A549 (cell line): ENCODE results near the gene AMZ1. TPM values are rescaled to one million over a fixed set of nuclear protein-coding genes. Genes with fewer than 3 reads are reported as not detected.

Experiments
- ATAC-seq, 2 experiments: fragments of 200-7000 bp in 1 of 2; fragments of >200 bp in 1 of 2; cut with Nextera tagmentation in 1 of 2; cut with Tn5 transposase in 1 of 2; 3 replicates each; pipeline versions ENCODE4 v1.8.0 to v1.9.1; 2018 to 2020; ENCODE audit warnings: mild to moderate bottlenecking in 1 of 2, moderate library complexity in 1 of 2
- CTCF ChIA-PET: fragments of 300-600 bp; sonication (Branson Sonifier 250); formaldehyde crosslinking; extraction: SDS; loops from one replicate; lab custom pipeline; 2021; ENCODE audit warnings: antibody characterized with exemption, inconsistent platforms; lab: Yijun Ruan, JAX
- POLR2A ChIA-PET: fragments of 350-600 bp; formaldehyde crosslinking; extraction: SDS; loops from one replicate; lab custom pipeline; 2021; ENCODE audit warnings: antibody characterized with exemption, inconsistent platforms; lab: Yijun Ruan, JAX
- DNase-seq, 2 experiments: peaks; one replicate each; pipeline versions ENCODE4 v3.0.0 to v3.0.0-alpha.2; 2011 to 2016; ENCODE audit warnings: low read depth in 1 of 2, low spot score in 1 of 2
- FAIRE-seq: peaks from 2 replicates; lab custom pipeline; 2011; peaks lifted over from hg19 to GRCh38; lab: Jason Lieb, UNC
- H3K27ac ChIP-seq, 2 experiments: fragments of >200 bp; sonication (Bioruptor Twin); formaldehyde crosslinking; 3 replicates each; pipeline ENCODE4 v1.5.1; 2016 to 2017
- H3K4me1 ChIP-seq: fragments of >200 bp; sonication (Bioruptor Twin); formaldehyde crosslinking; 3 replicates; pipeline ENCODE4 v1.6.1; 2016
- H3K4me2 ChIP-seq: fragments of >200 bp; sonication (Bioruptor Twin); formaldehyde crosslinking; 3 replicates; pipeline ENCODE4 v1.6.1; 2016
- H3K4me3 ChIP-seq: fragments of >200 bp; sonication (Bioruptor Twin); formaldehyde crosslinking; 3 replicates; pipeline ENCODE4 v1.5.1; 2016
- H3K9me3 ChIP-seq: fragments of >200 bp; sonication (Bioruptor Twin); formaldehyde crosslinking; 3 replicates; pipeline ENCODE4 v1.6.1; 2016
- ATOH8 ChIP-seq: fragments of 250-450 bp; sonication (Bioruptor Pico); IDR thresholded peaks from 2 replicates; pipeline ENCODE4 v1.5.0; 2020; ENCODE audit warnings: low read depth, mild to moderate bottlenecking, moderate library complexity
- CBX2 ChIP-seq: fragments of 200-600 bp; sonication (generic); IDR thresholded peaks from 2 replicates; pipeline ENCODE4 v1.6.1; 2016; ENCODE audit warnings: low read depth, mild to moderate bottlenecking, borderline replicate concordance
- CBX8 ChIP-seq: fragments of 200-600 bp; sonication (generic); IDR thresholded peaks from 2 replicates; pipeline ENCODE4 v1.6.1; 2016
- CEBPB ChIP-seq, 2 experiments: fragments of >200 bp in 1 of 2; sonication (Bioruptor Twin) in 1 of 2; formaldehyde crosslinking in 1 of 2; IDR thresholded peaks; 2 replicates each; pipeline ENCODE4 v1.6.1; 2012 to 2016
- CHD4 ChIP-seq: fragments of 200-600 bp; sonication (generic); IDR thresholded peaks from 2 replicates; pipeline ENCODE4 v1.6.1; 2016; ENCODE audit warnings: antibody characterized with exemption, mild to moderate bottlenecking, borderline replicate concordance
- CTCF ChIP-seq: fragments of >200 bp; sonication (Bioruptor Twin); formaldehyde crosslinking; IDR thresholded peaks from 3 replicates; pipeline ENCODE4 v1.5.1; 2016
- EHMT2 ChIP-seq: fragments of 200-600 bp; sonication (generic); IDR thresholded peaks from 2 replicates; pipeline ENCODE4 v1.6.1; 2016; ENCODE audit warnings: antibody characterized with exemption, low read depth, mild to moderate bottlenecking, moderate library complexity
- EP300 ChIP-seq, 2 experiments: fragments of >200 bp; sonication (Bioruptor Twin); formaldehyde crosslinking; IDR thresholded peaks; 2 replicates in 1 of 2; 3 replicates in 1 of 2; pipeline ENCODE4 v1.6.1; 2016 to 2017
- FOSL2 ChIP-seq, 2 experiments: fragments of 450-650 bp in 1 of 2; fragments of >200 bp in 1 of 2; sonication (Bioruptor Twin) in 1 of 2; formaldehyde crosslinking; IDR thresholded peaks; 2 replicates each; pipeline versions ENCODE4 v1.5.0 to v1.6.1; 2016 to 2020; ENCODE audit warnings: mild to moderate bottlenecking in 1 of 2, moderate library complexity in 1 of 2
- FOXS1 ChIP-seq: fragments of 250-450 bp; sonication (Bioruptor Pico); IDR thresholded peaks from 2 replicates; pipeline ENCODE4 v1.5.0; 2020; ENCODE audit warnings: mild to moderate bottlenecking, moderate library complexity
- GATA3 ChIP-seq: IDR thresholded peaks from 2 replicates; pipeline ENCODE4 v1.6.1; 2012; ENCODE audit warnings: borderline replicate concordance
- HEYL ChIP-seq: fragments of 250-450 bp; sonication (Bioruptor Pico); IDR thresholded peaks from 2 replicates; pipeline ENCODE4 v1.8.0; 2021; ENCODE audit warnings: mild to moderate bottlenecking, moderate library complexity
- HMGXB4 ChIP-seq: fragments of 250-450 bp; sonication (Bioruptor Pico); IDR thresholded peaks from 2 replicates; pipeline ENCODE4 v1.5.0; 2021; ENCODE audit warnings: mild to moderate bottlenecking, moderate library complexity, borderline replicate concordance
- JUNB ChIP-seq: fragments of >200 bp; sonication (Bioruptor Twin); formaldehyde crosslinking; IDR thresholded peaks from 2 replicates; pipeline ENCODE4 v1.6.1; 2016
- MYC ChIP-seq: IDR thresholded peaks from 2 replicates; pipeline ENCODE4 v1.6.1; 2012; ENCODE audit warnings: mild to moderate bottlenecking, inconsistent platforms, low read length, improper control_type of control experiment, borderline replicate concordance
- NPAS2 ChIP-seq: fragments of 250-450 bp; sonication (Bioruptor Pico); IDR thresholded peaks from 2 replicates; pipeline ENCODE4 v1.8.0; 2022; ENCODE audit warnings: mild to moderate bottlenecking, moderate library complexity, borderline replicate concordance
- NR3C1 ChIP-seq: fragments of >200 bp; sonication (Bioruptor Twin); formaldehyde crosslinking; IDR thresholded peaks from 3 replicates; pipeline ENCODE4 v1.6.1; 2017
- POLR2A ChIP-seq: IDR thresholded peaks from 2 replicates; pipeline ENCODE4 v1.6.1; 2012; ENCODE audit warnings: mild to moderate bottlenecking, low read length
- POLR2AphosphoS2 ChIP-seq: conservative IDR thresholded peaks from 2 replicates; pipeline ENCODE4 v1.6.1; 2012; ENCODE audit warnings: low read length, improper control_type of control experiment, inconsistent platforms
- RARB ChIP-seq: fragments of 250-450 bp; sonication (Bioruptor Pico); IDR thresholded peaks from 2 replicates; pipeline ENCODE4 v1.8.0; 2021; ENCODE audit warnings: mild to moderate bottlenecking, moderate library complexity
- REST ChIP-seq: fragments of 200-600 bp; sonication (generic); IDR thresholded peaks from 2 replicates; pipeline ENCODE4 v1.6.1; 2016; ENCODE audit warnings: antibody characterized with exemption, mild to moderate bottlenecking, moderate library complexity
- RFX5 ChIP-seq: fragments of 450-650 bp; IDR thresholded peaks from 2 replicates; pipeline ENCODE4 v1.7.1; 2014; ENCODE audit warnings: antibody characterized with exemption, mild to moderate bottlenecking, moderate library complexity
- RNF2 ChIP-seq: fragments of 200-600 bp; sonication (generic); IDR thresholded peaks from 2 replicates; pipeline ENCODE4 v1.6.1; 2016; ENCODE audit warnings: low read depth, mild to moderate bottlenecking, antibody characterized with exemption, moderate library complexity, borderline replicate concordance
- SMC3 ChIP-seq: fragments of >200 bp; sonication (Bioruptor Twin); formaldehyde crosslinking; IDR thresholded peaks from 3 replicates; pipeline ENCODE4 v1.6.1; 2018; ENCODE audit warnings: inconsistent platforms
- TFCP2L1 ChIP-seq: fragments of 250-450 bp; sonication (Bioruptor Pico); IDR thresholded peaks from 2 replicates; pipeline ENCODE4 v1.5.0; 2021; ENCODE audit warnings: mild to moderate bottlenecking
- USF2 ChIP-seq: fragments of 450-650 bp; IDR thresholded peaks from 2 replicates; pipeline ENCODE4 v1.6.1; 2014; ENCODE audit warnings: antibody characterized with exemption
- ZC3H11A ChIP-seq: fragments of 450-650 bp; IDR thresholded peaks from 2 replicates; pipeline ENCODE4 v1.6.1; 2014; ENCODE audit warnings: antibody characterized with exemption, mild to moderate bottlenecking
- WGBS: methylation state at CpG from one replicate; pipeline ENCODE4 v1.1.6; 2017; ENCODE audit errors: missing lambda C conversion rate; 5-methylcytosine and 5-hydroxymethylcytosine counted together
- polyA plus RNA-seq, 4 experiments: library from polyadenylated mRNA; depleted of rRNA in 3 of 4; stranded (reverse); fragments of >200 nt; fragmentation: RNase III in 1 of 4; extraction: RNeasy Plus Mini Kit Qiagen cat#74134 plus additional on column Dnase treatment in 1 of 4; gene quantifications; 2 replicates in 3 of 4; 3 replicates in 1 of 4; pipeline ENCODE4 v1.2.3, GENCODE V29; 2011 to 2017

The AMZ1 gene
- polyA plus RNA-seq, 2 of the 4 experiments (the other 2 are of a cell fraction), result 0.01 TPM; not detected in 1

GRCh38 chr7:2737771-2738540, 50.0 kb downstream of the AMZ1 start:
- 86% methylated on average over 18 of the region's 18 CpGs for WGBS
- FAIRE-seq (no peak), DNase-seq (no peak), ATAC-seq (no peak)
- no peak overlapping the region for H3K27ac ChIP-seq
- H3K9me3 ChIP-seq, result no peaks in the 10 kb centered on the region
- CTCF ChIA-PET, result interaction anchor here (0.6 to 2.3 kb wide), 5 partner anchors 19 to 236 kb away, joined by 3 to 11 read pairs (median 4); no protein-coding TSS in a partner anchor
- no peak overlapping the region for H3K4me2 ChIP-seq
- POLR2A ChIA-PET, result no interaction called here
- H3K4me3 ChIP-seq, result no peak overlapping the region
- TF ChIP-seq TFCP2L1 (CRISPR knock-in tag) (no peak), NPAS2 (CRISPR knock-in tag) (no peak), REST (no peak), RNF2 (no peak), FOXS1 (CRISPR knock-in tag) (no peak), HMGXB4 (no peak), JUNB (no peak), EHMT2 (no peak), RARB (no peak), HEYL (CRISPR knock-in tag) (no peak), CEBPB (IDR thresholded peaks at IDR 0.05) (no peak), NR3C1 (no peak), CBX2 (no peak), EP300 (IDR thresholded peaks at IDR 0.05) (no peak), MYC (no peak), CBX8 (no peak), SMC3 (no peak), POLR2A (no peak), GATA3 (no peak), RFX5 (no peak)
- H3K4me1 ChIP-seq, result no peaks in the 10 kb centered on the region

- Histone ChIP-seq H3K9me3 (no peaks in the 10 kb centered on the region), H3K4me2 (no peak overlapping the region), H3K4me3 (no peak overlapping the region), H3K4me1 (no peaks in the 10 kb centered on the region), H3K27ac (no peak overlapping the region)
- ATAC-seq, result no peak
- ChIA-PET CTCF (interaction anchor here (0.6 to 2.3 kb wide), 6 partner anchors 12 to 237 kb away, joined by 3 to 11 read pairs (median 4); no protein-coding TSS in a partner anchor), POLR2A (no interaction called here)
- 90% methylated on average over 17 of the region's 19 CpGs for WGBS
- no peak for DNase-seq
- FAIRE-seq, result no peak
- no peak for TF ChIP-seq USF2
- no peak for TF ChIP-seq CTCF
- no peak for TF ChIP-seq GATA3
- no peak for TF ChIP-seq CBX8
- TF ChIP-seq POLR2AphosphoS2, result no peak
- TF ChIP-seq EP300 (IDR thresholded peaks at IDR 0.05), result no peak
- no peak for TF ChIP-seq ZC3H11A
- TF ChIP-seq ATOH8, result no peak
- no peak for TF ChIP-seq FOSL2 (IDR thresholded peaks at IDR 0.05)
- TF ChIP-seq FOSL2 (CRISPR knock-in tag; IDR thresholded peaks at IDR 0.05), result no peak
- no peak for TF ChIP-seq CHD4
Observed at GRCh38 chr7:2738766-2739549, 51.0 kb downstream of the AMZ1 start.
